ENCODE measurements around the gene MUC21. TPM values are rescaled to one million over a fixed set of nuclear protein-coding genes. Genes with fewer than 3 reads are reported as not detected.

Gene MUC21
- total and polyA plus RNA-seq, 2 of the 8 experiments (the other 6 are each of a cell fraction or from before 2014, with no cell fraction given), result not detected

DNA sequence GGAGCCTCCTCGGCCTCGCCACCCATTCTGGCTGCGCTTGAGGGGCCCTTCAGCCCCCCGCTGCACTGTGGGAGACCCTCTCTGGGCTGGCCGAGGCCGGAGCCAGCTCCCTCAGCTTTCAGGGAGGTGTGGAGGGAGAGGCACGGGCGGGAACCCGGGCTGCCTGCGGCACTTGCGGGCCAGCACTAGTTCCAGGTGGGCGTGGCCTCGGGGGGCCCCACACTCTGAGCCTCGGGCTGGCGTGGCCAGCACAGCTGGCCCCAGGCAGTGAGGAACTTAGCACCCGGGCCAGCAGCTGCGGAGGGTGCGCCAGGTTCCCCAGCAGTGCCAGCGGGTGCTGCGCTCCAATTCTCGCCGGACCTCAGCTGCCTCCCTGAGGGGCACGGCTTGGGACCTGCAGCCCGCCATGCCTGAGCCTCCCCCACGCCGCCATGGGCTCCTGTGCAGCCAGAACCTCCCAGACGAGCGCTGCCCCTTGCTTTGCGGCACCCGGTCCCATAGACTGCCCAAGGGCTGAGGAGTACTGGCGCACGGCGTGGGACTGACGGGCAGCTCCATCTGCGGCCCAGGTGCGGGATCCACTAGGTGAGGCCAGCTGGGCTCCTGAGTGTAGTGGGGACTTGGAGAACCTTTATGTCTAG lies 33.3 kb downstream of the MUC21 start:
- Histone ChIP-seq H3K18ac (ENCODE audit: extremely low read depth, low read length) (no peak overlapping the region), H2BK5ac (ENCODE audit: low read depth, low read length) (no peak overlapping the region), H2BK120ac (replicated peaks; ENCODE audit: low read depth, low read length) (no peak overlapping the region), H3K4me2 (ENCODE audit: insufficient read depth in 1 of 2, low read depth in 2 of 2, low read length in 2 of 2) (no peak overlapping the region), H3K23ac (ENCODE audit: insufficient read length) (no peak overlapping the region), H3K9me3 (ENCODE audit: insufficient read depth in 2 of 2, low read depth in 1 of 2, low read length in 1 of 2) (peaks cover 6 to 11% of the 10 kb centered on the region in 2 experiments; a peak in 2 of 4 replicates), H3K23me2 (ENCODE audit: low read depth, low read length) (no peaks in the 10 kb centered on the region), H3K4me1 (replicated peaks in 1 of 4; ENCODE audit: control insufficient read depth in 3 of 4, insufficient read depth in 4 of 4, low read length in 3 of 4) (no peaks in the 10 kb centered on the region; a peak in 1 of 7 replicates), H3K4me3 (ENCODE audit: extremely low read depth in 1 of 4, insufficient read depth in 2 of 4, low read depth in 3 of 4, low read length in 4 of 4) (no peak overlapping the region), H2AK5ac (ENCODE audit: low read depth, low read length) (no peak overlapping the region), H3K79me1 (ENCODE audit: low read depth, low read length) (no peaks in the 10 kb centered on the region), H3K14ac (ENCODE audit: insufficient read length) (no peak overlapping the region), H3K56ac (replicated peaks; ENCODE audit: insufficient read length, low read depth, low read length) (no peak overlapping the region), H3K9ac (replicated peaks in 1 of 4; ENCODE audit: extremely low read depth in 1 of 4, low read depth in 3 of 4, low read length in 3 of 4) (no peak overlapping the region), H2BK15ac (ENCODE audit: low read length) (no peak overlapping the region), H4K91ac (replicated peaks; ENCODE audit: insufficient read length, low read length) (no peak overlapping the region), H4K5ac (ENCODE audit: insufficient read length, low read depth, low read length) (no peak overlapping the region), H3K79me2 (ENCODE audit: control insufficient read depth in 1 of 2, insufficient read depth in 2 of 2, low read length in 2 of 2) (no peaks in the 10 kb centered on the region), H3K27ac (ENCODE audit: low read depth, low read length) (no peak overlapping the region), H4K20me1 (replicated peaks in 1 of 2; ENCODE audit: control insufficient read depth in 1 of 2, insufficient read depth in 2 of 2, low read length in 2 of 2) (no peaks in the 10 kb centered on the region), H3K4ac (replicated peaks; ENCODE audit: insufficient read length, low read depth, low read length) (no peak overlapping the region), H4K8ac (ENCODE audit: extremely low read depth, insufficient read depth, low read length) (peak overlapping the region; percentile 23; the same call in 1 of the 2 replicates), H2AFZ (ENCODE audit: low read length) (no peak overlapping the region), H2BK20ac (ENCODE audit: low read length) (no peak overlapping the region), H2BK12ac (ENCODE audit: low read depth, low read length) (no peak overlapping the region), H3K27me3 (replicated peaks in 1 of 4; ENCODE audit: control insufficient read depth in 3 of 4, extremely low read depth in 1 of 4, insufficient read depth in 3 of 4, low read length in 3 of 4) (no peaks in the 10 kb centered on the region; a peak in 1 of 7 replicates), H3K36me3 (ENCODE audit: control insufficient read depth in 2 of 4, insufficient read depth in 4 of 4, low read length in 3 of 4) (peaks cover 0 to 5% (median 0%) of the 10 kb centered on the region in 4 experiments; a peak in 1 of 8 replicates)
- CTCF ChIA-PET (ENCODE audit: partially characterized antibody), result interaction anchor here (0.7 to 2.9 kb wide), 4 partner anchors 9 to 210 kb away, joined by 3 to 12 read pairs (median 6); no protein-coding TSS in a partner anchor
- no peak for FAIRE-seq
- no peak for DNase-seq (ENCODE audit: low read depth in 1 of 2, low spot score in 2 of 2)
- POLR2A ChIA-PET (ENCODE audit: partially characterized antibody), result interaction anchor here (0.6 to 1.1 kb wide), 3 partner anchors 40 to 356 kb away, joined by 3 to 6 read pairs (median 3); no protein-coding TSS in a partner anchor
- no peak for TF ChIP-seq SRF (IDR thresholded peaks at IDR 0.05; ENCODE audit: low read depth, low read length)
- TF ChIP-seq CBX8 (IDR thresholded peaks at IDR 0.05; ENCODE audit: borderline replicate concordance, low read depth, low read length), result no peak
- no peak for TF ChIP-seq BACH1 (IDR thresholded peaks at IDR 0.05; ENCODE audit: low read length)
- TF ChIP-seq TBP (IDR thresholded peaks at IDR 0.05; ENCODE audit: low read depth, low read length), result no peak
- TF ChIP-seq CBX5 (IDR thresholded peaks at IDR 0.05; ENCODE audit: low read depth, low read length), result no peak
- no peak for TF ChIP-seq SIX5 (IDR thresholded peaks at IDR 0.05; ENCODE audit: low read depth, low read length)
- TF ChIP-seq TCF12 (IDR thresholded peaks at IDR 0.05; ENCODE audit: low read depth, low read length), result no peak
- no peak for TF ChIP-seq HDAC2 (IDR thresholded peaks at IDR 0.05; ENCODE audit: borderline replicate concordance in 1 of 2, low read depth in 2 of 2, low read length in 2 of 2)
- TF ChIP-seq POU5F1 (IDR thresholded peaks at IDR 0.05; ENCODE audit: low read depth, low read length), result no peak
- TF ChIP-seq CTBP2 (IDR thresholded peaks at IDR 0.05; ENCODE audit: borderline replicate concordance, insufficient read depth, insufficient read length, low read length), result no peak
- 92% methylated on average over 31 of the region's 36 CpGs; no CpG with 5 or more reads in 1 of the 2 experiments for WGBS, 2 experiments (ENCODE audit: extremely low coverage in 1 of 2, insufficient coverage in 1 of 2, insufficient read length in 1 of 2, insufficient replicate concordance in 2 of 2, low coverage in 1 of 2, low lambda C conversion rate in 2 of 2, missing lambda C conversion rate in 1 of 2)
